MCF 10A (cell line): ENCODE results near the gene TCAF1. TPM values are rescaled to one million over a fixed set of nuclear protein-coding genes. Genes with fewer than 3 reads are reported as not detected.

Experiments
- BruUV-seq: library from RNA; stranded (reverse); fragments of 400-500 nt; replicated peaks from 2 replicates; lab custom pipeline; 2021; lab: Mats Ljungman, UMichigan
- CTCF ChIA-PET: fragments of 300-600 bp; sonication (Branson Sonifier 250); formaldehyde crosslinking; extraction: SDS; loops from one replicate; lab custom pipeline; 2021; ENCODE audit warnings: antibody characterized with exemption, inconsistent platforms; lab: Yijun Ruan, JAX
- POLR2A ChIA-PET: fragments of 300-600, 350-650 bp; sonication (Branson Sonifier 250); formaldehyde crosslinking; extraction: SDS; loops from one replicate; lab custom pipeline; 2020; ENCODE audit warnings: antibody characterized with exemption, inconsistent platforms; lab: Yijun Ruan, JAX
- DNase-seq: peaks from one replicate; pipeline ENCODE4 v3.0.0-alpha.2; 2018; ENCODE audit not compliant: unreplicated experiment
- H3K27ac Mint-ChIP-seq: one replicate; pipeline ENCODE4 v1.8.0; 2022; ENCODE audit warnings: mild to moderate bottlenecking, low read depth, mixed read lengths; ENCODE audit not compliant: unreplicated experiment
- H3K27me3 Mint-ChIP-seq: one replicate; pipeline ENCODE4 v1.8.0; 2022; ENCODE audit warnings: mixed read lengths; ENCODE audit not compliant: insufficient read depth, unreplicated experiment
- H3K36me3 Mint-ChIP-seq: one replicate; pipeline ENCODE4 v1.8.0; 2022; ENCODE audit warnings: mild to moderate bottlenecking, moderate library complexity, mixed read lengths; ENCODE audit not compliant: insufficient read depth, unreplicated experiment
- H3K4me1 Mint-ChIP-seq: one replicate; pipeline ENCODE4 v1.8.0; 2022; ENCODE audit warnings: mixed read lengths; ENCODE audit not compliant: insufficient read depth, unreplicated experiment
- H3K4me3 Mint-ChIP-seq: one replicate; pipeline ENCODE4 v1.8.0; 2022; ENCODE audit warnings: mild to moderate bottlenecking, moderate library complexity, mixed read lengths; ENCODE audit not compliant: unreplicated experiment
- H3K9me3 Mint-ChIP-seq: one replicate; pipeline ENCODE4 v1.8.0; 2022; ENCODE audit warnings: mixed read lengths; ENCODE audit not compliant: unreplicated experiment
- intact Hi-C: fragments of 100-400 bp; cut with micrococcal nuclease; formaldehyde crosslinking; loops from 2 replicates; pipeline ENCODE4 v1.14.1; 2022
- total RNA-seq: library from RNA; stranded (reverse); gene quantifications from 2 replicates; pipeline ENCODE4 v1.2.3, GENCODE V29; 2022
- TF ChIP-seq, protein P1 (sequence below): fragments of 200-600 bp; IDR thresholded peaks from one replicate; pipeline ENCODE4 v1.8.0; 2022; ENCODE audit warnings: antibody characterized with exemption, mild to moderate bottlenecking; ENCODE audit not compliant: unreplicated experiment

Gene TCAF1
- total RNA-seq, 1 experiment from 2014 or later: 27.2 TPM

DNA sequence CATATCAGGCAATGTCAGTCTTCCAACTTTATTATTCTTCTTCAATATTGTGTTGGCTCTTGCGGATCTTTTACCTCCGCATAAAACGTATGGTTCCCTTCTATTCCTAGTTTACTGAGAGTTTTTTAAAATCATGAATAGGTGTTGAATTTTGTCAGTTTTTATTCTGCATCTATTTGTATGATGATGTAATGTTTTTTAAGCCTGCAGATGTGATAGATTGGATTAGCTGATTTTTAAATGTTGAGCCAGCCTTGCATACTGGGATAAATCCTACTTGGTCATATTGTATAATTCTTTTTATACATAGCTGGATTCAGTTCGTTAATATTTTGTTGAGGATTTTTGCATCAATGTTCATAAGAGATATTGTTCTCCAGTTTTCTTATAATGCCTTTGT lies 43.4 kb upstream of the TCAF1 start:
- TF ChIP-seq, protein P1, sequence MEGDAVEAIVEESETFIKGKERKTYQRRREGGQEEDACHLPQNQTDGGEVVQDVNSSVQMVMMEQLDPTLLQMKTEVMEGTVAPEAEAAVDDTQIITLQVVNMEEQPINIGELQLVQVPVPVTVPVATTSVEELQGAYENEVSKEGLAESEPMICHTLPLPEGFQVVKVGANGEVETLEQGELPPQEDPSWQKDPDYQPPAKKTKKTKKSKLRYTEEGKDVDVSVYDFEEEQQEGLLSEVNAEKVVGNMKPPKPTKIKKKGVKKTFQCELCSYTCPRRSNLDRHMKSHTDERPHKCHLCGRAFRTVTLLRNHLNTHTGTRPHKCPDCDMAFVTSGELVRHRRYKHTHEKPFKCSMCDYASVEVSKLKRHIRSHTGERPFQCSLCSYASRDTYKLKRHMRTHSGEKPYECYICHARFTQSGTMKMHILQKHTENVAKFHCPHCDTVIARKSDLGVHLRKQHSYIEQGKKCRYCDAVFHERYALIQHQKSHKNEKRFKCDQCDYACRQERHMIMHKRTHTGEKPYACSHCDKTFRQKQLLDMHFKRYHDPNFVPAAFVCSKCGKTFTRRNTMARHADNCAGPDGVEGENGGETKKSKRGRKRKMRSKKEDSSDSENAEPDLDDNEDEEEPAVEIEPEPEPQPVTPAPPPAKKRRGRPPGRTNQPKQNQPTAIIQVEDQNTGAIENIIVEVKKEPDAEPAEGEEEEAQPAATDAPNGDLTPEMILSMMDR: no peak
- no peak overlapping the region for H3K4me3 Mint-ChIP-seq

DNA sequence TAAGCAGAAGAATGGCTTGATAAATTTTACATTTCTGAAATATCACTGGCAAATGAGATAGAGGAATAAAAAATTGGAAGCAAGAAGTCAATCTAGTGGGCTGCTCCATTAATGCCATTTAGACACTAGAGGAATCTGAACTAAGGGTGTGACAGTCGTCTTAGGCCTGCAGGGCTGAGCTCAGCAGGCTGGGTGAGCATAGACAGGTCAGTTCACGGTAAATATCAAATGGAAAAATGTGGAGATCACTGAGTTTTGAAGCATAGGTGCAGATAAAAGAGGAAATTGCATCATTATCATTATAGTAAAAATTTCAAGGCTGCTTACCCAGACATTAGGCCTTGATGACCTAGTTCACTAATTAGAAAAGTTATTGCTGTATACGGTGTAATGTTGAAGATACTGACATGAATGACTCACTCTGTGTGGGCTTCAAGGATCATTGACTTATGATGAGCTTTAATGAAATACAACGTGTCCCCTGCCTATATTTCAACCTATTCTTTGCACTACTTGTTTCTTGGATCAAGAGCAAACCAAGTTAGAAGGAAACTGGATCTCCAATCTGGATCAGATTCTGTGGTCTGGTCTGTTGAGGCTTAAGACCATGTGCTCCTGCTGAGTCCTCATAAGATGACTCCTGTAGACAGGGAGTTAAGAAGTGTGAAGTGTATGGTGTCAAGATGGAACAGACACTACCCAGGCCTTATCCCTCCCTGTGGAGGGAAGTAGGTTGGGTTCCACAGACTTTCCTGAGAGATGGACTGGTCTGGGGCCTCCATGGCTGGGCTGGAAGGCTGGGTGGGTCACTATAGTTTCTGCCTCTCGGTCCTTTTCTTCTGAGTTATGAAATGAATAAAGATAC lies 36.6 kb upstream of the TCAF1 start:
- ChIA-PET CTCF (no interaction called here), POLR2A (no interaction called here)
- TF ChIP-seq, protein P1: no peak
- H3K27ac Mint-ChIP-seq: no peak overlapping the region
- no peak for DNase-seq
- no peaks in the 10 kb centered on the region for H3K9me3 Mint-ChIP-seq
- peaks cover 7% of the 10 kb centered on the region for H3K36me3 Mint-ChIP-seq
- no TSS peak for BruUV-seq
- no peak overlapping the region for H3K4me3 Mint-ChIP-seq
- H3K4me1 Mint-ChIP-seq: no peaks in the 10 kb centered on the region
- intact Hi-C loops: no loop called here
- peaks cover 7% of the 10 kb centered on the region for H3K27me3 Mint-ChIP-seq

More for the DNA sequence above, 43.4 kb upstream of the TCAF1 start:
- Mint-ChIP-seq H3K4me1 (no peaks in the 10 kb centered on the region), H3K9me3 (peaks cover 13% of the 10 kb centered on the region), H3K27ac (no peak overlapping the region), H3K27me3 (peaks cover 31% of the 10 kb centered on the region), H3K36me3 (no peaks in the 10 kb centered on the region)
- intact Hi-C loops: no loop called here
- POLR2A ChIA-PET: no interaction called here
- no TSS peak for BruUV-seq
- CTCF ChIA-PET: no interaction called here
- DNase-seq: no peak

DNA sequence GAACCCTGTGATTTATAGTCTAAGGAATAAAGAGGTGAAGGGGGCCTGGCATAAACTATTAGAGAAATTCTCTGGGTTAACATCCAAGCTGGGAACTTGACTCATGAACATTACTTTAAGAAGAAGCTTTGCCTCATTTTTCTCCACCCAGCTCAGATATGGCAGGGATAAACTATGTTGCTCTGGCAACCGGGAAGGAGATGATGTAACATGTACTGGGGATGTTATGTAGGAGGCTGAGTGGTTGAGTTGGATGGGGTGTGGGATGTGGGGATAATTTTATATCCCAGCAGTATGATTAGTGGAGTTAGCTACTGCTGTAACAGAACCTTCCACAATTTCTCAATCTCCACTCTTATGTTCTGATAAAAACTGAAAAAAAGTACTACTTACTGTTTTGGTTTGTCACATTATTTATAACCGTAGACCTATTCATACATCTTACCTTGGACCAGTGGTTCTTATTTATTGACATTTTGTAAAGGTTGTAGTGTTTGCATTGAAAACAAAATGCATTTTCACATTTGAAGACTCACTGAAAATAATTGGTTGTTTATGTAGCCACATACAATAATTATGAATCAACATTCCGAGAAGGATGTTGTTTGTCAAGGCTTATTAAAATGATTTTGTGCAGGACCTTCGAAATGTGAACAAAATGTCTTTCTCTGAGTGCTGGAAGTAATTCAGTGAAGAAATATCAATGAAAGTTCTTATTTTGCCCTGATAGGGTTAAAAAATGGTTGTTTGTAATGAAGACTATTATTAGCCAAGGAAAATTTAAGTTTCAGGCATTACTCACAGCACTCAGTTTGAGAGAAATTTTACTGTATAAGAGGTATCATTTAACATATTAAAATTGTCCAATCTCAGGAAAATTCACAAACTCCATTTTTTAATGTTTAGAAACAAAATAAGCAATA lies 34.4 kb upstream of the TCAF1 start:
- Mint-ChIP-seq H3K27me3 (no peaks in the 10 kb centered on the region), H3K9me3 (no peaks in the 10 kb centered on the region), H3K27ac (no peak overlapping the region), H3K36me3 (peaks cover 7% of the 10 kb centered on the region), H3K4me3 (no peak overlapping the region), H3K4me1 (no peaks in the 10 kb centered on the region)
- no TSS peak for BruUV-seq
- TF ChIP-seq, protein P1: no peak
- intact Hi-C loops: no loop called here
- CTCF ChIA-PET: no interaction called here
- POLR2A ChIA-PET: interaction anchor here (0.6 kb wide), 1 partner anchor 23 kb away, joined by 3 read pairs; no protein-coding TSS in a partner anchor
- DNase-seq: peak; percentile 9
